NB4 (cell line): ENCODE measurements around the gene GRID1.

Source experiments
- CTCF ChIP-seq: IDR thresholded peaks from one replicate; pipeline ENCODE4 v1.5.1; 2012; ENCODE audit warnings: low read depth, low read length
- MAX ChIP-seq: IDR thresholded peaks from 2 replicates; pipeline ENCODE4 v1.6.1; 2011; ENCODE audit warnings: low read depth, low read length
- POLR2A ChIP-seq: IDR thresholded peaks from 2 replicates; pipeline ENCODE4 v1.6.1; 2011; ENCODE audit warnings: mild to moderate bottlenecking; ENCODE audit not compliant: insufficient read length; ENCODE audit errors: extremely low read depth

GRCh38 chr10:86024281-86025041, 342.1 kb downstream of the GRID1 start:
- TF ChIP-seq POLR2A (no peak), CTCF (no peak), MAX (no peak)
